ENCODE results near the gene CSNK2A1.

GRCh38 chr20:475463-476357 lies 67.9 kb downstream of the CSNK2A1 start:
- TF ChIP-seq CTCF (IDR thresholded peaks at IDR 0.05) (no peak), POLR2A (IDR thresholded peaks at IDR 0.05) (no peak)

All from adrenal gland (tissue), 5 donors.